WTC11 (cell line): ENCODE data around the gene NXN. TPM values are rescaled to one million over a fixed set of nuclear protein-coding genes. Genes with fewer than 3 reads are reported as not detected.

Experiments
- ATAC-seq: fragments of 200-7000 bp; cut with Tn5 transposase; 2 replicates; pipeline ENCODE4 v1.10.0; 2021; ENCODE audit warnings: mild to moderate bottlenecking, moderate library complexity
- CTCF ChIA-PET: fragments of 300-600 bp; sonication (Branson Sonifier 250); formaldehyde crosslinking; loops from one replicate; lab custom pipeline; 2021; ENCODE audit warnings: antibody characterized with exemption; lab: Charles Lee
- POLR2A ChIA-PET: fragments of 350-600 bp; sonication (Branson Sonifier 250); formaldehyde crosslinking; loops from one replicate; lab custom pipeline; 2021; ENCODE audit warnings: antibody characterized with exemption; lab: Charles Lee
- DNase-seq: peaks from one replicate; pipeline ENCODE4 v3.0.0; 2021; ENCODE audit warnings: low spot score
- H3K27ac Mint-ChIP-seq: 2 replicates; pipeline ENCODE4 v1.8.0; 2021; ENCODE audit warnings: mixed read lengths
- H3K27me3 Mint-ChIP-seq: 2 replicates; pipeline ENCODE4 v1.8.0; 2021; ENCODE audit warnings: low read depth, mild to moderate bottlenecking, moderate library complexity, mixed read lengths
- H3K36me3 Mint-ChIP-seq: 2 replicates; pipeline ENCODE4 v1.8.0; 2021; ENCODE audit warnings: mixed read lengths
- H3K4me1 Mint-ChIP-seq: 2 replicates; pipeline ENCODE4 v1.8.0; 2022; ENCODE audit warnings: mixed read lengths
- H3K4me3 Mint-ChIP-seq: 2 replicates; pipeline ENCODE4 v1.8.0; 2021; ENCODE audit warnings: mild to moderate bottlenecking, moderate library complexity, mixed read lengths
- H3K9me3 Mint-ChIP-seq: 2 replicates; pipeline ENCODE4 v1.8.0; 2021; ENCODE audit warnings: mixed read lengths
- ELF4 ChIP-seq: sonication (generic); formaldehyde crosslinking; IDR thresholded peaks from 2 replicates; pipeline ENCODE4 v1.8.1; 2022; ENCODE audit warnings: low read depth, mild to moderate bottlenecking, moderate library complexity, missing genetic modification reagents
- ETV6 ChIP-seq: sonication (generic); formaldehyde crosslinking; IDR thresholded peaks from 2 replicates; pipeline ENCODE4 v1.8.1; 2022; ENCODE audit warnings: mild to moderate bottlenecking, missing genetic modification reagents
- FOXP4 ChIP-seq: sonication (generic); formaldehyde crosslinking; IDR thresholded peaks from 2 replicates; pipeline ENCODE4 v1.8.0; 2022; ENCODE audit warnings: mild to moderate bottlenecking, missing genetic modification reagents
- GTF2I ChIP-seq: fragments of 250-450 bp; sonication (Bioruptor Pico); conservative IDR thresholded peaks from 2 replicates; pipeline ENCODE4 v1.4.0; 2021; ENCODE audit warnings: mild to moderate bottlenecking
- HMGA2 ChIP-seq: fragments of 250-450 bp; sonication (Bioruptor Pico); IDR thresholded peaks from 2 replicates; pipeline ENCODE4 v1.4.0; 2021; ENCODE audit warnings: mild to moderate bottlenecking, moderate library complexity
- NR1H2 ChIP-seq: sonication (generic); formaldehyde crosslinking; IDR thresholded peaks from 2 replicates; pipeline ENCODE4 v1.9.0; 2021; ENCODE audit warnings: mild to moderate bottlenecking, moderate library complexity, missing genetic modification reagents
- RORB ChIP-seq: fragments of 250-450 bp; sonication (Bioruptor Pico); IDR thresholded peaks from 2 replicates; pipeline ENCODE4 v1.9.0; 2021; ENCODE audit warnings: mild to moderate bottlenecking
- total RNA-seq: library from RNA; stranded (reverse); gene quantifications from 3 replicates; pipeline ENCODE4 v1.2.3, GENCODE V29; 2021
- TF ChIP-seq, protein P1 (sequence below): sonication (generic); formaldehyde crosslinking; IDR thresholded peaks from 2 replicates; pipeline ENCODE4 v1.8.0; 2022; ENCODE audit warnings: mild to moderate bottlenecking, missing genetic modification reagents
- TF ChIP-seq, protein P2 (sequence below): sonication (generic); formaldehyde crosslinking; IDR thresholded peaks from 2 replicates; pipeline ENCODE4 v1.8.1; 2023; ENCODE audit warnings: mild to moderate bottlenecking, missing genetic modification reagents
- TF ChIP-seq, protein P3 (sequence below): fragments of 250-450 bp; sonication (Bioruptor Pico); IDR thresholded peaks from 2 replicates; pipeline ENCODE4 v1.9.0; 2021; ENCODE audit warnings: mild to moderate bottlenecking
- TF ChIP-seq, protein P4 (sequence below): sonication (generic); formaldehyde crosslinking; IDR thresholded peaks from 2 replicates; pipeline ENCODE4 v1.8.0; 2023; ENCODE audit warnings: mild to moderate bottlenecking, missing genetic modification reagents

The NXN gene
- total RNA-seq, 1 experiment from 2014 or later, result 96.8 TPM

GRCh38 chr17:1004769-1005295, 25.3 kb upstream of the NXN start:
- POLR2A ChIA-PET, result interaction anchor here (0.9 kb wide), 1 partner anchor 51 kb away, joined by 3 read pairs; no protein-coding TSS in a partner anchor
- Mint-ChIP-seq H3K36me3 (peaks cover 28% of the 10 kb centered on the region), H3K27ac (peak overlapping the region; percentile 88), H3K9me3 (no peaks in the 10 kb centered on the region), H3K4me3 (no peak overlapping the region), H3K4me1 (peaks cover 7% of the 10 kb centered on the region), H3K27me3 (no peaks in the 10 kb centered on the region)
- DNase-seq (no peak), ATAC-seq (0 out of 2 replicates have a peak, but pooled peaks have one; percentile 10)
- CTCF ChIA-PET, result interaction anchor here (1.4 to 9.1 kb wide), 4 partner anchors 8 to 53 kb away, joined by 3 to 56 read pairs (median 8); partner anchors contain the start of genes NXN and TIMM22
- TF ChIP-seq RORB (no peak), NR1H2 (CRISPR knock-in tag) (no peak), ELF4 (CRISPR knock-in tag) (no peak), ETV6 (CRISPR knock-in tag) (no peak), GTF2I (CRISPR knock-in tag) (no peak), HMGA2 (no peak), FOXP4 (CRISPR knock-in tag) (no peak)
- TF ChIP-seq, protein P1, sequence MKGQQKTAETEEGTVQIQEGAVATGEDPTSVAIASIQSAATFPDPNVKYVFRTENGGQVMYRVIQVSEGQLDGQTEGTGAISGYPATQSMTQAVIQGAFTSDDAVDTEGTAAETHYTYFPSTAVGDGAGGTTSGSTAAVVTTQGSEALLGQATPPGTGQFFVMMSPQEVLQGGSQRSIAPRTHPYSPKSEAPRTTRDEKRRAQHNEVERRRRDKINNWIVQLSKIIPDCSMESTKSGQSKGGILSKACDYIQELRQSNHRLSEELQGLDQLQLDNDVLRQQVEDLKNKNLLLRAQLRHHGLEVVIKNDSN, result no peak
- TF ChIP-seq, protein P2, sequence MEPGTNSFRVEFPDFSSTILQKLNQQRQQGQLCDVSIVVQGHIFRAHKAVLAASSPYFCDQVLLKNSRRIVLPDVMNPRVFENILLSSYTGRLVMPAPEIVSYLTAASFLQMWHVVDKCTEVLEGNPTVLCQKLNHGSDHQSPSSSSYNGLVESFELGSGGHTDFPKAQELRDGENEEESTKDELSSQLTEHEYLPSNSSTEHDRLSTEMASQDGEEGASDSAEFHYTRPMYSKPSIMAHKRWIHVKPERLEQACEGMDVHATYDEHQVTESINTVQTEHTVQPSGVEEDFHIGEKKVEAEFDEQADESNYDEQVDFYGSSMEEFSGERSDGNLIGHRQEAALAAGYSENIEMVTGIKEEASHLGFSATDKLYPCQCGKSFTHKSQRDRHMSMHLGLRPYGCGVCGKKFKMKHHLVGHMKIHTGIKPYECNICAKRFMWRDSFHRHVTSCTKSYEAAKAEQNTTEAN (CRISPR knock-in tag), result no peak

DNA sequence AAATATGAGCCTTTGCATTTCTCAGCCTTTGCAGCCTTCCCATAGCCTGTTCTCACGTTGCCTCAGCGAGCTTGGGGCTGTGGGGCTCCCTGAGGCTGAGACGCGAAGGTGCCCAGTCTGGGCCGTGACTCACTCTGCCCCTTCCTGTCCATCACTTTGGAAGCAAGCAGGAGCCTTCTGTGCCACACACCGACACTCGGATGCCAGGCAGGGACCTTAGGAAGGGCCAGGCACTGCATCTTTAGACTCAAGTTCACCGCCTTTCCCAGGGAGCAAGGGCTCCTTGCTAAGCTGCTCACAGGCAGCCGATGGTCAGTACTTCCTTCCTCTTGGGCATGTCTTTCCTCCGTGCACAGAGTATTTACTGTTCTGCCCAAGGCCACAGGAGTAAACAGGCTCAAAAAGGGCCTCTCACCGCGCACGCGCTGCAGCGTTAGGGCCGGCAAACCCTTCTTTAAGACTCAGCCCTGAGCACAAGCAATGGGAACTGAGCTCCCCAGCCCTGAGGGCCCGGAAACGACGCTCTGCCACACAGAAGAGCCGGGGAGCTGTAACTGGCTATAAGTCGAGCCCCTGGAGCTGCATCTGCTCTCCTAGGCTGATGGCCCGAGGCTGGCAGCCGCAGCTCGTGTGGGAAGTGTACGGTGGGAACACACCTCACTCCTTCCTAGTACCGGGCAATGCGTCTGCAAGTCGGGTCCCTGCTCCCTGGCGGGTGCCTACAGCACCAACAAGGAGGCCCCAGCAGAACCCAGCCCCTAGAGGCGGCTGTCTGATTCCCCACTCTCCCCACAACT, 24.6 kb upstream of the NXN start:
- peak; percentile 12; the same call in 1 of the 2 replicates for ATAC-seq
- Mint-ChIP-seq H3K36me3 (peaks cover 33% of the 10 kb centered on the region), H3K27ac (no peak overlapping the region)

More for the DNA sequence above, 24.6 kb upstream of the NXN start:
- no peak overlapping the region for H3K4me3 Mint-ChIP-seq
- ChIA-PET CTCF (interaction anchor here (0.7 to 9.1 kb wide), 5 partner anchors 7 to 206 kb away, joined by 3 to 56 read pairs (median 7); partner anchors contain the start of genes NXN and TIMM22), POLR2A (interaction anchor here (0.9 kb wide), 1 partner anchor 52 kb away, joined by 3 read pairs; no protein-coding TSS in a partner anchor)
- no peaks in the 10 kb centered on the region for H3K27me3 Mint-ChIP-seq
- H3K9me3 Mint-ChIP-seq, result no peaks in the 10 kb centered on the region
- TF ChIP-seq, protein P3, sequence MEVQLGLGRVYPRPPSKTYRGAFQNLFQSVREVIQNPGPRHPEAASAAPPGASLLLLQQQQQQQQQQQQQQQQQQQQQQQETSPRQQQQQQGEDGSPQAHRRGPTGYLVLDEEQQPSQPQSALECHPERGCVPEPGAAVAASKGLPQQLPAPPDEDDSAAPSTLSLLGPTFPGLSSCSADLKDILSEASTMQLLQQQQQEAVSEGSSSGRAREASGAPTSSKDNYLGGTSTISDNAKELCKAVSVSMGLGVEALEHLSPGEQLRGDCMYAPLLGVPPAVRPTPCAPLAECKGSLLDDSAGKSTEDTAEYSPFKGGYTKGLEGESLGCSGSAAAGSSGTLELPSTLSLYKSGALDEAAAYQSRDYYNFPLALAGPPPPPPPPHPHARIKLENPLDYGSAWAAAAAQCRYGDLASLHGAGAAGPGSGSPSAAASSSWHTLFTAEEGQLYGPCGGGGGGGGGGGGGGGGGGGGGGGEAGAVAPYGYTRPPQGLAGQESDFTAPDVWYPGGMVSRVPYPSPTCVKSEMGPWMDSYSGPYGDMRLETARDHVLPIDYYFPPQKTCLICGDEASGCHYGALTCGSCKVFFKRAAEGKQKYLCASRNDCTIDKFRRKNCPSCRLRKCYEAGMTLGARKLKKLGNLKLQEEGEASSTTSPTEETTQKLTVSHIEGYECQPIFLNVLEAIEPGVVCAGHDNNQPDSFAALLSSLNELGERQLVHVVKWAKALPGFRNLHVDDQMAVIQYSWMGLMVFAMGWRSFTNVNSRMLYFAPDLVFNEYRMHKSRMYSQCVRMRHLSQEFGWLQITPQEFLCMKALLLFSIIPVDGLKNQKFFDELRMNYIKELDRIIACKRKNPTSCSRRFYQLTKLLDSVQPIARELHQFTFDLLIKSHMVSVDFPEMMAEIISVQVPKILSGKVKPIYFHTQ, result no peak
- TF ChIP-seq, protein P4, sequence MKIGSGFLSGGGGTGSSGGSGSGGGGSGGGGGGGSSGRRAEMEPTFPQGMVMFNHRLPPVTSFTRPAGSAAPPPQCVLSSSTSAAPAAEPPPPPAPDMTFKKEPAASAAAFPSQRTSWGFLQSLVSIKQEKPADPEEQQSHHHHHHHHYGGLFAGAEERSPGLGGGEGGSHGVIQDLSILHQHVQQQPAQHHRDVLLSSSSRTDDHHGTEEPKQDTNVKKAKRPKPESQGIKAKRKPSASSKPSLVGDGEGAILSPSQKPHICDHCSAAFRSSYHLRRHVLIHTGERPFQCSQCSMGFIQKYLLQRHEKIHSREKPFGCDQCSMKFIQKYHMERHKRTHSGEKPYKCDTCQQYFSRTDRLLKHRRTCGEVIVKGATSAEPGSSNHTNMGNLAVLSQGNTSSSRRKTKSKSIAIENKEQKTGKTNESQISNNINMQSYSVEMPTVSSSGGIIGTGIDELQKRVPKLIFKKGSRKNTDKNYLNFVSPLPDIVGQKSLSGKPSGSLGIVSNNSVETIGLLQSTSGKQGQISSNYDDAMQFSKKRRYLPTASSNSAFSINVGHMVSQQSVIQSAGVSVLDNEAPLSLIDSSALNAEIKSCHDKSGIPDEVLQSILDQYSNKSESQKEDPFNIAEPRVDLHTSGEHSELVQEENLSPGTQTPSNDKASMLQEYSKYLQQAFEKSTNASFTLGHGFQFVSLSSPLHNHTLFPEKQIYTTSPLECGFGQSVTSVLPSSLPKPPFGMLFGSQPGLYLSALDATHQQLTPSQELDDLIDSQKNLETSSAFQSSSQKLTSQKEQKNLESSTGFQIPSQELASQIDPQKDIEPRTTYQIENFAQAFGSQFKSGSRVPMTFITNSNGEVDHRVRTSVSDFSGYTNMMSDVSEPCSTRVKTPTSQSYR, result no peak
- H3K4me1 Mint-ChIP-seq, result peaks cover 7% of the 10 kb centered on the region
- no peak for DNase-seq
